Ascending aorta (tissue), 2 donors: ENCODE data around the gene C17orf100. TPM values are rescaled to one million over a fixed set of nuclear protein-coding genes. Genes with fewer than 3 reads are reported as not detected.

ENCODE experiments used
- DNase-seq, 2 donors: peaks; one replicate each; pipeline ENCODE4 v3.0.0-alpha.2; 2019; ENCODE audit warnings: low spot score in 2 of 2
- H3K27ac ChIP-seq, 2 donors: fragments of 200-600 bp; sonication (generic); one replicate each; pipeline ENCODE4 v1.5.1; 2016 to 2017; ENCODE audit warnings: mild to moderate bottlenecking in 1 of 2
- H3K27me3 ChIP-seq: fragments of 200-600 bp; sonication (generic); one replicate; pipeline ENCODE4 v1.5.1; 2017
- H3K36me3 ChIP-seq, 2 donors: fragments of 200-600 bp; sonication (generic); one replicate each; pipeline ENCODE4 v1.5.1; 2016
- H3K4me1 ChIP-seq, 2 donors: fragments of 200-600 bp; sonication (generic); one replicate each; pipeline ENCODE4 v1.5.1; 2016 to 2017; ENCODE audit warnings: mild to moderate bottlenecking in 1 of 2
- H3K4me3 ChIP-seq, 2 donors: fragments of 200-600 bp; sonication (generic); one replicate each; pipeline ENCODE4 v1.5.1; 2016 to 2017; ENCODE audit warnings: mild to moderate bottlenecking in 1 of 2
- H3K9me3 ChIP-seq, 2 donors: fragments of 200-600 bp; sonication (generic); one replicate each; pipeline ENCODE4 v1.5.1; 2016
- CTCF ChIP-seq, 3 experiments: fragments of 200-600 bp in 2 of 3; fragments of 450-650 bp in 1 of 3; sonication (generic) in 2 of 3; IDR thresholded peaks; one replicate each; pipeline ENCODE4 v1.5.1; 2016 to 2019; ENCODE audit warnings: antibody characterized with exemption in 3 of 3, mild to moderate bottlenecking in 1 of 3, moderate library complexity in 1 of 3
- intact Hi-C: fragments of 100-400 bp; cut with DNase I; formaldehyde crosslinking; loops from one replicate; pipeline ENCODE4 v1.15.1; 2023
- total RNA-seq: library from RNA; depleted of rRNA; stranded (reverse); fragments of >200 nt; gene quantifications from one replicate; pipeline ENCODE4 v1.1.0, GENCODE V29; 2016

C17orf100 gene
- total RNA-seq, 1 donor from 2014 or later = 4.3 TPM

DNA sequence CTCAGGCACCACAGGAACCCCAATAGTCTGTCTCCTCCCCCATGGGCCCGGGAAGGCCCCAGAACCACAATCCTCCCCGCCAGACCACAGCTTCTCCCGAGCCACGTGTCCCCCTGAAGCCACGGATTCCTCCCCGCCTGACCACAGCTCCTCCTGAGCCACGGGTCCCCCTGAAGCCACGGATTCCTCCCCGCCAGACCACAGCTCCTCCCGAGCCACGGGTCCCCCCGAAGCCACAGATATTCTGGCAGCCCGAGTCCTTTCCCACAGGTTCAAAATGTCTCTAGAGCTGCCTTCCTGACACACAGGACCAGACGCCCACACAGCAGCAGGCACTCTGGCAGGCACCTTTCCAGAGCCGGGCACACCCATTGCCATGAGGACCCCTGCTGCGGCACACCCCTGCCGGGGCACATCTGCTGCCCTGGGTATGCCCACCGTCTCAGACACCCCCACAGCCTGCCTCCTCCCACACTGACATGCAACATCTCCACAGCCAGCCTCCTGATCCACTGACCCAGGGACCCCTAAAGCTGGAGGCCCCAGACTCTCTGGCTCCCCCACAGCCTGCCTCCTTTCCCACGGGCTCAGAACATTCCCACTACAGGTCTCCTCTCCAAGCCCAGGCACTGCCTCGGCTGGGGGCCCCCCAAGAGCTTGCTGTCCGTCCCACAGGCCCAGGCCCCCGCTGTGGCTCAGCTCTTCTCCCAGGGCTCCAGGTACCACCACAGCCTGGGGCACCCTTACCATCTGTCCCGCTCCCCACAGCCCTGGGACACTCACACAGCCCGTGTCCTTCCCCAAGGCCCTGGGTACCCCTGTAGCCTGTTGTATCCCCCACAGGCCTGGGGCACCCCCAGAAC lies 13.3 kb upstream of the C17orf100 start:
- H3K36me3 ChIP-seq = peaks cover 0 to 14% of the 10 kb centered on the region in 2 donors
- no peaks in the 10 kb centered on the region for H3K9me3 ChIP-seq
- H3K4me1 ChIP-seq = peaks cover 7 to 17% of the 10 kb centered on the region in 2 donors
- no peak for TF ChIP-seq CTCF (IDR thresholded peaks at IDR 0.05)
- no peaks in the 10 kb centered on the region for H3K27me3 ChIP-seq
- H3K27ac ChIP-seq = no peak overlapping the region
- DNase-seq = no peak
- intact Hi-C loops = no loop called here
- H3K4me3 ChIP-seq = peak overlapping the region in 1 of 2 donors; percentile 93

DNA sequence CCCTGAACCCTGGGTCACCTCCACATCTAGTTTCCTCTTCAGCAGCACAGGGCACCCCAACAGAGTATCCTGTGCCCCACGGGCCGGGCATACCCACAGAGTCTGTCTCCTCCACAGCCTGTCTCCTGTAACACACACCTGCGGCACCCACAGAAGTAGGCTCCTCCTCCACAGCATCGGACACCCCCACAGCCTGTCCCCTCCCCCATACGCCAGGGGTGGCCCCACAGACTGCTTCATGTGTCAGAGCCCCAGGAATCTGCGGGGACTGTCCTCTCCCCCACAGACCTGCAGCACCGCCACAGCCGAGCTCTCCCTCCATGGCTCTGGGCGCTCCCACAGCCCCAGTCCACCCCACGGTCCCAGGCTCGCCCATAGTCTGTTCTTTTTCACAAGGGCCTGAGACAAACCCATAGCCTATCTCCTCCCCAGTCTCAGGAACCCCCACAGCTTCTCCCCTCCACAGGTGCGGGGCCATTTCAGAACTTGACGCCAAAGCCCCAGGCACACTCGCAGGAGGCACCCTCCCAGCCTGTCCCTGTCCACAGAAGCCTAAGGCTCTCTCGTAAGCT lies 12.5 kb upstream of the C17orf100 start:
- no peak for TF ChIP-seq CTCF (IDR thresholded peaks at IDR 0.05)
- peak overlapping the region; percentile 64 to 93 for H3K4me3 ChIP-seq
- intact Hi-C loops = no loop called here
- no peaks in the 10 kb centered on the region for H3K27me3 ChIP-seq
- no peaks in the 10 kb centered on the region for H3K9me3 ChIP-seq
- H3K36me3 ChIP-seq = peaks cover 3 to 17% of the 10 kb centered on the region in 2 donors
- peaks cover 7 to 17% of the 10 kb centered on the region in 2 donors for H3K4me1 ChIP-seq
- no peak overlapping the region for H3K27ac ChIP-seq
- no peak for DNase-seq

GRCh38 chr17:6639586-6640535 lies 11.7 kb upstream of the C17orf100 start:
- H3K27me3 ChIP-seq = no peaks in the 10 kb centered on the region
- no peak for DNase-seq
- no peaks in the 10 kb centered on the region for H3K9me3 ChIP-seq
- H3K4me3 ChIP-seq = peak overlapping the region; percentile 64 to 93
- H3K36me3 ChIP-seq = peaks cover 6 to 13% of the 10 kb centered on the region in 2 donors
- peak overlapping the region; percentile 74 to 84 for H3K27ac ChIP-seq
- TF ChIP-seq CTCF (IDR thresholded peaks at IDR 0.05) = no peak
- intact Hi-C loops = loop anchor here (1.0 to 5.0 kb wide), 3 partner anchors 11 to 1358 kb away; partner anchors contain the start of genes C17orf100, MED31, NLRP1 and RABEP1
- peaks cover 7 to 17% of the 10 kb centered on the region in 2 donors for H3K4me1 ChIP-seq

DNA sequence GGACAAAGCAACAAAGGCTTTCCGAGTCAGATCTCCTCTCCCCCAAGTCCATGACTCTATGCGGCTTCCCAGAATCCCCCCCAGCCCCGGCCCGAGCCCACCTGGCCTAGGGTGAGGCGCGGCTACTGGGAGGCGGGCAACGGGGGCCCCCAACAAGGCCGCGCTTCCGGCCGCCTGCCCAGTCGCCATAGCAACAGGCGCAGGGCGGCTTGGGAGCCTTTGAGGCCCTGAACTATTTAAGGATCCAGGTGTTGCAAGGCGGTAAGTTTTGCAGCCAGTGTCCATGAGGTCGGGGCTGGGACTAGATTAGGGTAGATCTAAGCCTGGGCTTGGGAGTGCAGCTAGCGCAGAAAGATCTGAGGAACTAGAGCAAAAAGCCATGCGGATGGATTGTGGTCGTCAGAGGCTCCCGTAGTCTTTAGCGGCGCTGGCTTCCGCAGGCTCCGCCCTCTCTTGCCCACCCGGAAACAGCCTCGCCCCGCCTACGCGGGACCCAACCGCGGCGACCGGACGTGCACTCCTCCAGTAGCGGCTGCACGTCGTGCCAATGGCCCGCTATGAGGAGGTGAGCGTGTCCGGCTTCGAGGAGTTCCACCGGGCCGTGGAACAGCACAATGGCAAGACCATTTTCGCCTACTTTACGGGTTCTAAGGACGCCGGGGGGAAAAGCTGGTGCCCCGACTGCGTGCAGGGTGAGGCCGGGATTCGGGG lies 10.9 kb upstream of the C17orf100 start, which contains the start of the genes KIAA0753 and TXNDC17:
TSS of gene KIAA0753 (minus strand) at position 176 of the 711 bp plus-strand sequence. CDS start 5,608 bp downstream, outside the sequence.
TSS of gene TXNDC17 (plus strand) at position 525 of the 711 bp plus-strand sequence. CDS start at position 548, 23 bp downstream.
- no peak for TF ChIP-seq CTCF (IDR thresholded peaks at IDR 0.05)
- intact Hi-C loops = loop anchor here (1.0 to 5.0 kb wide), 3 partner anchors 11 to 1358 kb away; partner anchors contain the start of genes C17orf100, MED31, NLRP1 and RABEP1
- Histone ChIP-seq H3K36me3 (peaks cover 6 to 18% of the 10 kb centered on the region in 2 donors), H3K4me1 (peaks cover 7 to 17% of the 10 kb centered on the region in 2 donors), H3K4me3 (peak within 1 kb of the TSS; percentile 64 to 93), H3K27me3 (no peaks in the 10 kb centered on the region), H3K9me3 (no peaks in the 10 kb centered on the region), H3K27ac (peak within 1 kb of the TSS; percentile 74 to 84)
- DNase-seq = peak; percentile 55 to 96
